HepG2 (cell line): ENCODE measurements around the gene CRTC2. TPM values are rescaled to one million over a fixed set of nuclear protein-coding genes. Genes with fewer than 3 reads are reported as not detected.

ENCODE experiments used
- ATAC-seq: fragments of 200-7000 bp; cut with Tn5 transposase; 3 replicates; pipeline ENCODE4 v1.9.1; 2020; ENCODE audit warnings: mild to moderate bottlenecking, moderate library complexity
- BruUV-seq: library from RNA; stranded (reverse); fragments of 400-500 nt; replicated peaks from 2 replicates; lab custom pipeline; 2021; lab: Mats Ljungman, UMichigan
- CTCF ChIA-PET: fragments of 300-600 bp; formaldehyde crosslinking; extraction: SDS; loops from one replicate; lab custom pipeline; 2021; ENCODE audit warnings: low total read pairs, inconsistent platforms, low intra/inter-chr PET ratio; lab: Yijun Ruan, JAX
- POLR2A ChIA-PET: fragments of 350-600 bp; sonication (Branson Sonifier 250); formaldehyde crosslinking; loops from one replicate; lab custom pipeline; 2020; ENCODE audit warnings: antibody characterized with exemption, inconsistent platforms; lab: Yijun Ruan, JAX
- DNase-seq: peaks from one replicate; pipeline ENCODE4 v3.0.0-alpha.2; 2015; ENCODE audit warnings: low spot score
- FAIRE-seq: peaks from 3 replicates; lab custom pipeline; 2011; peaks lifted over from hg19 to GRCh38; lab: Jason Lieb, UNC
- H2AFZ ChIP-seq: one replicate; pipeline ENCODE4 v1.6.1; 2011; ENCODE audit warnings: low read length, inconsistent platforms
- H3K27ac ChIP-seq: fragments of 300-600 bp; 3 replicates; pipeline ENCODE4 v1.8.0; 2011; ENCODE audit warnings: mixed run types, mild to moderate bottlenecking, mixed read lengths, low read length, inconsistent platforms; ENCODE audit not compliant: insufficient read depth; ENCODE audit errors: extremely low read length
- H3K27me3 ChIP-seq, 2 experiments: fragments of 200-600 bp in 1 of 2; 2 replicates in 1 of 2; 3 replicates in 1 of 2; pipeline versions ENCODE4 v1.6.0 to v1.8.0; 2011; ENCODE audit warnings: low read length in 2 of 2, mild to moderate bottlenecking in 2 of 2, moderate library complexity in 2 of 2, inconsistent platforms in 1 of 2; ENCODE audit not compliant: insufficient read depth in 2 of 2, control insufficient read depth in 1 of 2
- H3K36me3 ChIP-seq, 2 experiments: fragments of 200-600 bp in 1 of 2; replicated peaks in 1 of 2; 2 replicates in 1 of 2; 3 replicates in 1 of 2; pipeline versions ENCODE4 v1.5.1 to v1.8.0; 2011; ENCODE audit warnings: low read length in 2 of 2, inconsistent platforms in 1 of 2; ENCODE audit not compliant: insufficient read depth in 2 of 2, control insufficient read depth in 1 of 2
- H3K4me1 ChIP-seq: 2 replicates; pipeline ENCODE4 v1.5.1; 2012; ENCODE audit warnings: low read length, inconsistent platforms; ENCODE audit not compliant: insufficient read depth
- H3K4me2 ChIP-seq: 2 replicates; pipeline ENCODE4 v1.6.0; 2011; ENCODE audit warnings: low read depth, low read length, inconsistent platforms
- H3K4me3 ChIP-seq, 3 experiments: fragments of 200-600 bp in 1 of 3; sonication (generic), shearing (Covaris generic) in 1 of 3; replicated peaks in 1 of 3; 2 replicates each; pipeline ENCODE4 v1.5.1; 2011 to 2016; ENCODE audit warnings: low read length in 3 of 3, inconsistent platforms in 2 of 3, low read depth in 2 of 3, mild to moderate bottlenecking in 2 of 3, control low read depth in 1 of 3, mixed read lengths in 1 of 3; ENCODE audit not compliant: insufficient read depth in 1 of 3
- H3K79me2 ChIP-seq: one replicate; pipeline ENCODE4 v1.6.1; 2011; ENCODE audit warnings: low read length, inconsistent platforms; ENCODE audit not compliant: insufficient read depth
- H3K9ac ChIP-seq: 2 replicates; pipeline ENCODE4 v1.6.0; 2011; ENCODE audit warnings: mild to moderate bottlenecking, low read depth, low read length, inconsistent platforms; ENCODE audit not compliant: insufficient read depth
- H3K9me3 ChIP-seq: 2 replicates; pipeline ENCODE4 v1.5.1; 2012; ENCODE audit warnings: mild to moderate bottlenecking, low read length
- H4K20me1 ChIP-seq: 2 replicates; pipeline ENCODE4 v1.6.0; 2011; ENCODE audit warnings: inconsistent platforms, mild to moderate bottlenecking, low read length, moderate library complexity; ENCODE audit not compliant: insufficient read depth
- CHD2 ChIP-seq: IDR thresholded peaks from 2 replicates; pipeline ENCODE4 v1.6.1; 2011; ENCODE audit warnings: low read depth, low read length, improper control_type of control experiment
- DZIP1 ChIP-seq: sonication (generic); formaldehyde crosslinking; IDR thresholded peaks from 2 replicates; pipeline ENCODE4 v1.5.0; 2020; ENCODE audit warnings: mild to moderate bottlenecking, missing genetic modification reagents
- FOXA1 ChIP-seq, 2 experiments: fragments of 450-650 bp in 1 of 2; sonication (generic) in 1 of 2; formaldehyde crosslinking in 1 of 2; IDR thresholded peaks; 2 replicates each; pipeline versions ENCODE4 v1.4.0 to v1.6.1; 2016 to 2020; ENCODE audit warnings: missing genetic modification reagents in 1 of 2
- NR2F2 ChIP-seq: IDR thresholded peaks from 2 replicates; pipeline ENCODE4 v1.6.1; 2012; ENCODE audit warnings: low read depth, inconsistent platforms, borderline replicate concordance
- U2AF1 ChIP-seq: fragments of 200-400 bp; formaldehyde crosslinking; optimal IDR thresholded peaks from 2 replicates; pipeline ENCODE3; 2017; ENCODE audit warnings: mild to moderate bottlenecking, low read depth, low read length
- ZSCAN20 ChIP-seq: sonication (generic); formaldehyde crosslinking; IDR thresholded peaks from 2 replicates; pipeline ENCODE4 v1.4.0; 2020; ENCODE audit warnings: missing genetic modification reagents, mild to moderate bottlenecking, borderline replicate concordance
- ZSCAN31 ChIP-seq: sonication (generic); formaldehyde crosslinking; IDR thresholded peaks from 2 replicates; pipeline ENCODE4 v1.5.0; 2020; ENCODE audit warnings: low read depth, mild to moderate bottlenecking, missing genetic modification reagents
- WGBS: methylation state at CpG from one replicate; pipeline ENCODE4 v1.1.6; 2017; ENCODE audit warnings: low lambda C conversion rate; 5-methylcytosine and 5-hydroxymethylcytosine counted together
- in situ Hi-C: cut with HindIII; loops from 2 replicates; pipeline ENCODE4 v1.10.0; 2017; ENCODE audit warnings: low pct_unique_long_range_greater_than_20kb; ENCODE audit not compliant: extremely low pct_ligation_motif_present
- intact Hi-C: fragments of 100-400 bp; cut with micrococcal nuclease; formaldehyde crosslinking; loops from one replicate; pipeline ENCODE4 v1.10.0; 2022; ENCODE audit not compliant: unreplicated experiment
- polyA plus RNA-seq, 8 experiments: library from polyadenylated mRNA; depleted of rRNA in 3 of 8; stranded (reverse) in 7 of 8; unstranded in 1 of 8; fragments of >200 nt; fragmentation: Illumina TruSeq in 4 of 8; extraction: Trizol in 4 of 8; gene quantifications; 2 replicates each; pipeline versions ENCODE4 v1.2.1 to v1.2.3, GENCODE V29; 2011 to 2016; ENCODE audit warnings: low read depth in 4 of 8, missing spikeins in 1 of 8, mixed read lengths in 1 of 8; ENCODE audit not compliant: insufficient read depth in 1 of 8
- total RNA-seq, 5 experiments: library from RNA; depleted of rRNA; stranded (reverse); fragments of >200 nt; fragmentation: Illumina TruSeq; extraction: Trizol; gene quantifications; 2 replicates each; pipeline ENCODE4 v1.2.3, GENCODE V29; 2016; ENCODE audit warnings: low read depth in 1 of 5
- TF ChIP-seq, protein P1 (sequence below): sonication (generic); formaldehyde crosslinking; IDR thresholded peaks from 2 replicates; pipeline ENCODE4 v1.4.0; 2020; ENCODE audit warnings: missing genetic modification reagents

The CRTC2 gene
- total and polyA plus RNA-seq, 2 of the 13 experiments (the other 11 are each of a cell fraction or from before 2014, with no cell fraction given): 6.1 to 26.7 TPM

GRCh38 chr1:153903841-153904455 is 54.5 kb downstream of the CRTC2 start:
- DNase-seq: no peak
- no peak overlapping the region for H3K4me3 ChIP-seq
- H3K4me2 ChIP-seq: no peak overlapping the region
- no peaks in the 10 kb centered on the region for H3K9me3 ChIP-seq
- BruUV-seq: no TSS peak
- POLR2A ChIA-PET: no interaction called here
- H3K4me1 ChIP-seq: no peaks in the 10 kb centered on the region
- FAIRE-seq: no peak
- TF ChIP-seq CHD2: no peak
- TF ChIP-seq ZSCAN20 (CRISPR knock-in tag): no peak
- no peak for TF ChIP-seq DZIP1 (CRISPR knock-in tag)
- TF ChIP-seq ZSCAN31 (CRISPR knock-in tag): no peak
- H3K36me3 ChIP-seq: peaks cover 0 to 9% of the 10 kb centered on the region in 2 experiments; a peak in 2 of 5 replicates
- CTCF ChIA-PET: no interaction called here
- no peaks in the 10 kb centered on the region; the same call in 1 of the 2 replicates for H4K20me1 ChIP-seq
- no peak overlapping the region for H3K27ac ChIP-seq
- no peak for ATAC-seq
- 96% methylated on average over 14 of the region's 14 CpGs for WGBS
- peaks cover 68% of the 10 kb centered on the region for H3K79me2 ChIP-seq
- in situ Hi-C loops: no loop called here
- no peaks in the 10 kb centered on the region for H3K27me3 ChIP-seq
- intact Hi-C loops: no loop called here
- H2AFZ ChIP-seq: no peak overlapping the region
- H3K9ac ChIP-seq: no peak overlapping the region

DNA sequence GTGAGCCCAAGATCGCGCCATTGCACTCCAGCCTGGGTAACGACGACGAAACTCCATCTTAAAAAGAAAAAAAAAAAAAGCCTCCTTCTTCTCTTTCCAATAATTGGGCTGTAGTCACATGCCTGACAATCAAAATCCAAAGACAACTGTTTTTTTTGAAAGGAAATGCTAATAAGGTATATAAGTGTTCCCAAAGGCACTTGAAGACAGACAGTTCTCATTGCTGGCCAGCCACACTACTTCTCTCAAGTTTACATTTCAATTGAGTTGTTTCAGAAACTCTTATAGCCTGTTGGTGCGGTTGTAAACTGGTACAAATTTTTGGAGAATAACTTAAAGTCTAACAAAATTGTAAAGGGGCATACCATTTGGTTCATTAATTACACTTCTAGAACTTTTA is 58.9 kb downstream of the CRTC2 start:
- intact Hi-C loops (no loop called here), in situ Hi-C loops (no loop called here)
- H3K9me3 ChIP-seq: no peaks in the 10 kb centered on the region
- no peaks in the 10 kb centered on the region; the same call in 1 of the 2 replicates for H4K20me1 ChIP-seq
- no peak overlapping the region for H3K27ac ChIP-seq
- FAIRE-seq (no peak), DNase-seq (no peak), ATAC-seq (no peak)
- no peak overlapping the region for H3K4me3 ChIP-seq
- CTCF ChIA-PET: no interaction called here
- H3K79me2 ChIP-seq: peaks cover 57% of the 10 kb centered on the region
- no peak overlapping the region for H3K9ac ChIP-seq
- peaks cover 16% of the 10 kb centered on the region for H3K4me1 ChIP-seq
- no peak overlapping the region for H2AFZ ChIP-seq
- WGBS: 97% methylated on average over 6 of the region's 6 CpGs
- no peaks in the 10 kb centered on the region for H3K27me3 ChIP-seq
- H3K36me3 ChIP-seq: peaks cover 1 to 6% of the 10 kb centered on the region in 2 experiments; a peak in 1 of 5 replicates
- POLR2A ChIA-PET: interaction anchor here (1.1 kb wide), 1 partner anchor 89 kb away, joined by 3 read pairs; no protein-coding TSS in a partner anchor
- H3K4me2 ChIP-seq: no peak overlapping the region
- no TSS peak for BruUV-seq
- no peak for TF ChIP-seq U2AF1
- TF ChIP-seq, protein P1, sequence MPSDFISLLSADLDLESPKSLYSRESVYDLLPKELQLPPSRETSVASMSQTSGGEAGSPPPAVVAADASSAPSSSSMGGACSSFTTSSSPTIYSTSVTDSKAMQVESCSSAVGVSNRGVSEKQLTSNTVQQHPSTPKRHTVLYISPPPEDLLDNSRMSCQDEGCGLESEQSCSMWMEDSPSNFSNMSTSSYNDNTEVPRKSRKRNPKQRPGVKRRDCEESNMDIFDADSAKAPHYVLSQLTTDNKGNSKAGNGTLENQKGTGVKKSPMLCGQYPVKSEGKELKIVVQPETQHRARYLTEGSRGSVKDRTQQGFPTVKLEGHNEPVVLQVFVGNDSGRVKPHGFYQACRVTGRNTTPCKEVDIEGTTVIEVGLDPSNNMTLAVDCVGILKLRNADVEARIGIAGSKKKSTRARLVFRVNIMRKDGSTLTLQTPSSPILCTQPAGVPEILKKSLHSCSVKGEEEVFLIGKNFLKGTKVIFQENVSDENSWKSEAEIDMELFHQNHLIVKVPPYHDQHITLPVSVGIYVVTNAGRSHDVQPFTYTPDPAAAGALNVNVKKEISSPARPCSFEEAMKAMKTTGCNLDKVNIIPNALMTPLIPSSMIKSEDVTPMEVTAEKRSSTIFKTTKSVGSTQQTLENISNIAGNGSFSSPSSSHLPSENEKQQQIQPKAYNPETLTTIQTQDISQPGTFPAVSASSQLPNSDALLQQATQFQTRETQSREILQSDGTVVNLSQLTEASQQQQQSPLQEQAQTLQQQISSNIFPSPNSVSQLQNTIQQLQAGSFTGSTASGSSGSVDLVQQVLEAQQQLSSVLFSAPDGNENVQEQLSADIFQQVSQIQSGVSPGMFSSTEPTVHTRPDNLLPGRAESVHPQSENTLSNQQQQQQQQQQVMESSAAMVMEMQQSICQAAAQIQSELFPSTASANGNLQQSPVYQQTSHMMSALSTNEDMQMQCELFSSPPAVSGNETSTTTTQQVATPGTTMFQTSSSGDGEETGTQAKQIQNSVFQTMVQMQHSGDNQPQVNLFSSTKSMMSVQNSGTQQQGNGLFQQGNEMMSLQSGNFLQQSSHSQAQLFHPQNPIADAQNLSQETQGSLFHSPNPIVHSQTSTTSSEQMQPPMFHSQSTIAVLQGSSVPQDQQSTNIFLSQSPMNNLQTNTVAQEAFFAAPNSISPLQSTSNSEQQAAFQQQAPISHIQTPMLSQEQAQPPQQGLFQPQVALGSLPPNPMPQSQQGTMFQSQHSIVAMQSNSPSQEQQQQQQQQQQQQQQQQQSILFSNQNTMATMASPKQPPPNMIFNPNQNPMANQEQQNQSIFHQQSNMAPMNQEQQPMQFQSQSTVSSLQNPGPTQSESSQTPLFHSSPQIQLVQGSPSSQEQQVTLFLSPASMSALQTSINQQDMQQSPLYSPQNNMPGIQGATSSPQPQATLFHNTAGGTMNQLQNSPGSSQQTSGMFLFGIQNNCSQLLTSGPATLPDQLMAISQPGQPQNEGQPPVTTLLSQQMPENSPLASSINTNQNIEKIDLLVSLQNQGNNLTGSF: no peak
- TF ChIP-seq FOXA1 (IDR thresholded peaks at IDR 0.05): no peak
- TF ChIP-seq FOXA1 (CRISPR knock-in tag; IDR thresholded peaks at IDR 0.05): no peak
- TF ChIP-seq NR2F2: no peak
